NT2/D1 (cell line): Measurements from ENCODE around the gene OR5A1.

Experiments used
- DNase-seq: peaks from one replicate; pipeline ENCODE4 v3.0.0-alpha.2; 2011; ENCODE audit warnings: low read depth, low spot score
- H3K27me3 ChIP-seq: 2 replicates; pipeline ENCODE4 v1.6.0; 2011; ENCODE audit warnings: mild to moderate bottlenecking; ENCODE audit not compliant: insufficient read length, insufficient read depth
- H3K36me3 ChIP-seq: 2 replicates; pipeline ENCODE4 v1.6.1; 2011; ENCODE audit warnings: mild to moderate bottlenecking, low read length, mixed read lengths; ENCODE audit not compliant: insufficient read depth, insufficient read length
- H3K4me1 ChIP-seq: 2 replicates; pipeline ENCODE4 v1.5.1; 2011; ENCODE audit not compliant: insufficient read depth, insufficient read length
- H3K4me3 ChIP-seq: 2 replicates; pipeline ENCODE4 v1.5.1; 2011; ENCODE audit warnings: low read depth; ENCODE audit not compliant: insufficient read length
- H3K9ac ChIP-seq: 2 replicates; pipeline ENCODE4 v1.6.0; 2011; ENCODE audit warnings: low read depth; ENCODE audit not compliant: insufficient read length
- H3K9me3 ChIP-seq: 2 replicates; pipeline ENCODE4 v1.5.1; 2011; ENCODE audit warnings: mild to moderate bottlenecking, low read length; ENCODE audit not compliant: insufficient read depth
- SUZ12 ChIP-seq: IDR thresholded peaks from 2 replicates; pipeline ENCODE4 v1.6.1; 2011; ENCODE audit not compliant: insufficient read length, insufficient read depth; ENCODE audit errors: extremely low read depth
- YY1 ChIP-seq: IDR thresholded peaks from 2 replicates; pipeline ENCODE4 v1.6.1; 2011; ENCODE audit not compliant: insufficient read length, insufficient read depth
- ZNF274 ChIP-seq: IDR thresholded peaks from 2 replicates; pipeline ENCODE4 v1.6.1; 2011; ENCODE audit warnings: mild to moderate bottlenecking, low read depth, low read length

OR5A1 gene

DNA sequence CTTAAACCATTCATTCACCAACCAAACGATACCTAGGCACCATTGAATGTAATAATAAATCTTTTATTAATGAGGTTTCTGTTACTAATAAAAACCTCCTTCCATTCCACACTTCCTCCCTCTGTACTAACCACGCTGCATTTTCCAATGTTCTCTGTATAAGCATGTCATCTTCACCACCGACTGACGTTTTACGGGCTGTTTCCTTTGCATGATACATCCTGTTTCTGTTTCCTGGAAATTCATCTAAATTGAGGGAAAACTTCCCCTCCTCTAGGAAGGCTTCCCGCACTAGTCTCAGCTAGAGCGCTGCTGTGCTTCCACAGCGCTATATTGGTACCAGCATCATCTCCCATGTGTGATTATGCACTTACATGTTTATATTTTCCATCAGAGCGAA, 38.9 kb downstream of the OR5A1 start:
- no peak overlapping the region for H3K9ac ChIP-seq
- TF ChIP-seq YY1 (no peak), ZNF274 (no peak), SUZ12 (no peak)
- no peak overlapping the region for H3K4me3 ChIP-seq
- no peaks in the 10 kb centered on the region for H3K27me3 ChIP-seq
- no peaks in the 10 kb centered on the region for H3K9me3 ChIP-seq
- no peaks in the 10 kb centered on the region for H3K36me3 ChIP-seq
- H3K4me1 ChIP-seq = no peaks in the 10 kb centered on the region
- DNase-seq = no peak

GRCh38 chr11:59479906-59480305, 43.6 kb downstream of the OR5A1 start:
- Histone ChIP-seq H3K9me3 (no peaks in the 10 kb centered on the region), H3K36me3 (no peaks in the 10 kb centered on the region), H3K27me3 (no peaks in the 10 kb centered on the region), H3K4me1 (no peaks in the 10 kb centered on the region), H3K9ac (no peak overlapping the region), H3K4me3 (no peak overlapping the region)
- no peak for TF ChIP-seq ZNF274
- no peak for TF ChIP-seq YY1
- TF ChIP-seq SUZ12 = no peak
- no peak for DNase-seq

- TF ChIP-seq ZNF274 = no peak
- TF ChIP-seq SUZ12 = no peak
- no peak for TF ChIP-seq YY1
- Histone ChIP-seq H3K27me3 (no peaks in the 10 kb centered on the region), H3K36me3 (no peaks in the 10 kb centered on the region), H3K4me3 (no peak overlapping the region), H3K9me3 (no peaks in the 10 kb centered on the region), H3K9ac (no peak overlapping the region), H3K4me1 (no peaks in the 10 kb centered on the region)
- no peak for DNase-seq
Observed at GRCh38 chr11:59480359-59480758, 44.1 kb downstream of the OR5A1 start.
